Activated CD8-positive, alpha-beta memory T cell treated with anti-CD3 and anti-CD28 coated beads for 1 hour (primary cell): ENCODE data around the gene PSENEN.
"Not testable (repeated sequence)": the region's sequence is repeated elsewhere in the genome, so short reads cannot be mapped to it uniquely, and the experiment has no call there.

ENCODE experiments used
- DNase-seq, 2 donors: peaks; one replicate each; pipeline ENCODE4 v3.0.0-alpha.2; 2020; ENCODE audit warnings: low read depth in 1 of 2; ENCODE audit errors: extremely low read depth in 1 of 2

Gene PSENEN

DNA sequence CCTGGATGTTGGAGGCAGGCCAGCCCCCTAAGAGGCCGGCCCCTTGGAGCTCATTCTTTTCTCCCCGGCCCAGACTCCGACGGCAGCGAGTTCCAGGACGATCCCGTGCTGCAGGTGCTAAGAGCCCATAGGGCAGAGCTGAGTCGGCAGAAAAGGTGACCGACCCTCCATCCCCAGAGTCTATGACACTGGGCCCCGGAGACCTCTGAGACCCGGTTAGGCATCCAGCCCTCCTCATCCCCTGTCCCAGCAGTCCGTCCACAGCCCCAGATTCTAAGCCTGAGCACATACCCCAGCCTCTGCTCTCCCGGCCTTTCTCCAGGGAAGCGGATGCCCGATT, 22.6 kb downstream of the PSENEN start:
- no peak for DNase-seq

DNA sequence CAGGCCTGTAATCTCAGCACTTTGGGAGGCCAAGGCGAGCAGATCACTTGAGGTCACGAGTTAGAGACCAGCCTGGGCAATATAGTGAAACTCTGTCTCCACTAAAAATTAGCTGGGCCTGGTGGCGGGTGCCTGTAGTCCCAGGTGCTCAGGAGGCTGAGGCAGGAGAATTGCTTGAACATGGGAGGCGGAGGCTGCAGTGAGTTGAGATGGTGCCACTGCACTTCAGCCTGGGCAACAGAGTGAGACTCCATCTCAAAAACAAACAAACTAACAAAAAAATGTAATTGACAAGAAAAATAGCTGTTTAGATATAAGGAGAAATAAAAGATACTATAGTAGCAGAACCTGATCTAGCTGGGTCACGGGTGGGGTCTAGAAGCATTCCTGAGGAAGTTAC, 26.9 kb downstream of the PSENEN start:
- not testable (repeated sequence) for DNase-seq

DNA sequence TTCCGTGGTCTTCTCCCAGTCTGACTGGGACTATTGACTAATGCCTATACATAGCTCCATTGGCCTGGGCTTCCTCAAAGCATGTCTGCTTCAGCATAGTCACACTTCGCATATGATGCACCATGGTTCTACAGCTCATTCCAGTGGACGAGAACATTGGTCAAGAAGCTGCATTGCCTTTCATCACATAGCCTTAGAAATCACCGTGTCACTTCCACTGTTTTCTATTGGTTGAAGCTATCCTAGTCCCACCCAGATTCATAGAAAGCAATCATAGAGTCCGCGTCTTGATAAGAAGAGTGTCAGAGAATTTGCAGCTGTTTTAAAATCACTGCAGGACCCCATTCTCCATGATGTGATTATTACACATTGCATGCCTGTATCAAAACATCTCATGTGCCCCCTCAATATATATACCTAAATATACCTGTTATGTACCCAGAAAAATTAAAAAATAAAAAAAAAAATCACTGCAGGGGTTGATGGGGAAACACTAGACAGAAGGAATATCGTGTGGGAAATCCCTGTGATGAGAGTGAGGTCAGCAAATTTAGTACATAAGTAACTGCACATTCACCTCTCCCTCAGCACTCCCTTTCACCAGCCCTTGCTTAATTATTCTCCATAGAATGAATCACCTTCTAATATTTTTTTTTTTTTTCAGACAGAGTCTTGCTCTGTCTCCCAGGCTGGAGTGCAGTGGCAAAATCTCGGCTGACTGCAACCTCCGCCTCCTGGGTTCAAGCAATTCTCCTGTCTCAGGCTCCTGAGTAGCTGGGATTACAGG, 27.8 kb downstream of the PSENEN start:
- DNase-seq: no peak

DNA sequence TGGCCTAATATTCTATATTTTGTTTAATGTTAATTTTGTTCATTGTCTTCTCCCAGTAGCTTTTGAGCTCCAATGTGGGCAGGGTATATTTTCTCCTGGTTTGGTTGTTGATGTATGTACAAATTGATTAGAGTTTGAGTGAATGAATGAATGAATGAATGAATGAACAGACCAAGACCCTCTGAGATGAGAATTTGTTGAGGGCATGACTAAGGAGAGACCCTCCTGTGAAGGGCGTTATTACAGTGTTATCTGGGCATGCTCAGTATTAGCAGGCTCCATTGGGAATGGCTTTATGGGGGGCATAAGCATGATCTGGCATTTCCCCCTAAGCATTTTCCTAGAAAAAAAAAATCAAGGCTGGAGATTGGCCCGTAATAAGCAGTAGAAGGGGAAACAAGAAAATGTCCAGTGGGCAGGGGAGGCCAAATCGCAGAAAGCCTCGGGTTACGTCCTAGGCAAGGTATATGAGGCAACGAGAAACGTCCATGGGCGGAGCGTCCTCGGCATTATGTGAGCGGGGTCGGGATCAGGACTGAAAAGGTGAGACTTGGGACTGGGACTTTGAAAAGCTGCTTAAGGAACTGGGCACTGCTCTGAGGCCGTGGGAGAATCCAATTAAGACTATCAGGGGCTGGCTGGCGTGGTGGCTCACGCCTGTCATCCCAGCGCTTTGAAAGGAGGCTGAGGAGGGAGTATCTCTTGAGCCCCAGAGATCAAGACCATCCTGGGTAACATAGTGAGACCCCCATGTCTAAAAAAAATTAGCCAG, 29.0 kb downstream of the PSENEN start:
- DNase-seq: no peak

DNA sequence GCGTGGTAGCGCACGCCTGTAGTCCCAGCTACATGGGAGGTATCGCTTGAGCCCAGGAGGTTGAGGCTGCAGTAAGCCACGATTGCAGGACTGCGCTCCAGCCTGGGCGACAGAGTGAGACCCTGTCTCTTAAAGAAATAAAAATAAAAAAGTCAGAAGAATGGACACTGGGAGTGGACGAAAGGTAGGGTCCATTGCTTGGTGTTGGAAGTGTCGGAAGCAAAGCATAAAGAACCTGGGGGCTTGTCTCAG, 29.5 kb downstream of the PSENEN start:
- no peak for DNase-seq

DNA sequence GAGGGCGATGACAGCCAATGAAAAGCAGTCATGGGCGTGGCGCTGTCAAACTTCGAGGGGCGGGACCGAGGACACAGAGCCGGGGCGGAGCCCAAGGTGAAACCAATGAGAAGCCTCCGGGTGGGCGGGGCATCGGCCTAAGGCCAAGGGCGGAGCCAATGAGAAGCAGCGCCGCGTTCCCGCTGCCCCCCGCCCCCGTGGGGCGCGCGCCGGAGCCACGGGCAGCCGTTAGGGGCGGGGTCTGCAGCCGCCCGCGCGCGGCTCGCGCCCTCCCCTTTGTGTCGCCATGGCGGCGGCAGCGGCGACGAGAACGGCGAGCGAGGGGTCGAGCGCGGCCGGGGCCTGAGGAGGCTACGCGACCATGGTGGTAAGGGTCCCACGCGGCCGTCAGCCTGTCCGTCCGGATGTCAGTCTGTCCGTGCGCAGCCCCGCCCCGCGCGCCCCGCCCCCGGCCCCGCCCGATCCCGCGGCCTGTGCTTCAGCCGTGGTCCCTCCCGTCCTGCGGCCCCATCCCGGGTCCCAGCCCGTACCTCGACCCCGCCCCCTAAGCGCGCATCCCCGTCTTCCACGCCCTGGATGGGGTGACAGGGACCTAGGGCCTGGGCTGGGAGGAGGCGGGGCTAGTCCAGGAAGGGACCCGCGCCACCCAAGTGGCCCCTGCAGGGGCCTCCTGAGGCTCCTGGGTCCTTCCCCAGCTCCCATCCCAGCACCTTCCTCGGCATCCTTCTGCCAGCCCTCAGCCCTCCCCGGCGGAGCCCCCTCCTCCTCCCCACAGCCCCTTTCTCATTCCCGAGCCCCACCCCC, 30.0 kb downstream of the PSENEN start, which contains the start of gene ARHGAP33:
ARHGAP33 (plus strand) TSS at position 267 of the 804 bp plus-strand sequence; CDS start at position 362, 95 bp downstream.
- peak; percentile 98 to 99 for DNase-seq

DNA sequence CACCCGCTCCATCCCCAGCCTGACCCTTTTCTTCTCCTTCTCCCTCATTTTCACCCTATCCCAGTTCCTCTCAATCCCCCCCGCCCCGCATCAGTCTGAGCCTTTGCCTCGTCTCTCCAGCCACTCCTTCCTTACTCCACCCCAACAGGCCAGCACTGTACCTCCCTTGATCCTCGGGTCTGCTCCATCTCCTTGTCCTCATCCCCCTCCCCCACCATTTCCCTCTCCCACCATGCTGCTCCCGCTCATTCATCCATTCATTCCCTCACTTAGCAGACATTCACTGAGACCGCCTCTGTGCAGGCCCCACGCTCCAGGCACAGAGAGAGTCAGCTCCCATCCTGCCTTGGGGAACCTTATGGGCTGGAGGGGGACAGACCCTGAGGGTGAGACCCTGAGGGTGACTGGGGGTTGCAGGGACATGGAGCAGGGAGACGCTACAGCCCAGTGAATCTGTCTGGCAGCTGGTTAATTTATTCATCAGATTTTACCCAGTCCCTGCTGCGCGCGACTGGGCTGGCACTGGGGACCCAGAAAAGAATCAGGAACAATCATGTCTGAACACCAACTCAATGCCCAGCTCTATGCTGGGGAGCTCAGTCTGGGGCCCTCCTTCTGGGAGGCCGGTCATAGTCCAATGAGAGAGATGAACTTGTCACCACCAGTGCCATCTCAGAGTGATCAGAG, 30.8 kb downstream of the PSENEN start:
- DNase-seq: no peak

DNA sequence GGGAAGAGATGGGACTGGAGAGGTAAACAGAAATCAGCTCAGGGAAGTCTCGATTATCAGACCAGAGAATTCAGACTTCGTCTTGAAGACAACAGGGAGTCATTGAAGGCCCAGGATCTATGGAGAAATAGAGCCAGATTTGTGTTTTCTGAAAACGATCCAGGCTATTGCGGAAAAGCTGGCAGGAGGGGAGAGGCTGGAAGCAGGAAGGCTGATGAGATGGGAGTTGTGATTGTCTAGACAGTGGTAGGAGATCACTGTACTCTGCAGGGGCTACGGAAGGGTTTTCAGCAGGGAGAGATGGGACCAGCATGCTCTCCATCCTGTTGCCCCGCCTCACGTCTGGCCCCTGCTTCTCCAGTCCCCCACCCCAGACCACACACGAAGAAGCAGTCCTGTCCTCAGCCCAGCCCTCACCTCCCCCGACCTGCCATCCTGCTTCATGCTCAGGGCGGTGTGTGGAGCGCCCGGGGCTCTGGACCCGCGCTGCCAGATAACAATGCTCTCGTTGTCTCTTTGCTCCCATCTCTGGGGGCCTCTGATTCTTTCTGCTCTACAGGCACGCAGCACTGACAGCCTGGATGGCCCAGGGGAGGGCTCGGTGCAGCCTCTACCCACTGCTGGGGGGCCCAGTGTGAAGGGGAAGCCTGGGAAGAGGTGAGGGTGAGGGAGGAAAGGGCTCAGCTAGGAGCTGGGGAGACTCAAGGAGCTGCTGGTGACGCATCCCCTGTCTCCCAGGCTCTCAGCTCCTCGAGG, 31.8 kb downstream of the PSENEN start:
- DNase-seq: no peak

DNA sequence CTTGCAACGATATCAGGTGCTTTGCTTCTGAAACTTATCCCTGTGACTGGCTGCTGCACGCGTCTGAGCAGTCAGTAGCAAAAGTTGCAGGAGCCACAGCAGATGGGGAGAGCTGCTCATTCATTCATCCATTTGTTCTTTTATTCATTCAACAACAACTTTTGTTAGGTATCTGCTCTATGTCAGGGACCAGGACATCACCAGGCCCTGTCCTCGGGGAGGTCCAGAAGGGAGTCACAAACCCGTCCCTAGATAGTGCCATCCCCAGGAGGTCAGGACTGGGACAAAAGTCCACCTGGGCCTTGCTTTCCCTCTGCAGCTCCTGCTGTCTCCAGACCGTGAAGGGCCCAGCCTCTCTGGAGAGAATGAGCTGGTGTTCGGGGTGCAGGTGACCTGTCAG, 32.5 kb downstream of the PSENEN start:
- no peak for DNase-seq

DNA sequence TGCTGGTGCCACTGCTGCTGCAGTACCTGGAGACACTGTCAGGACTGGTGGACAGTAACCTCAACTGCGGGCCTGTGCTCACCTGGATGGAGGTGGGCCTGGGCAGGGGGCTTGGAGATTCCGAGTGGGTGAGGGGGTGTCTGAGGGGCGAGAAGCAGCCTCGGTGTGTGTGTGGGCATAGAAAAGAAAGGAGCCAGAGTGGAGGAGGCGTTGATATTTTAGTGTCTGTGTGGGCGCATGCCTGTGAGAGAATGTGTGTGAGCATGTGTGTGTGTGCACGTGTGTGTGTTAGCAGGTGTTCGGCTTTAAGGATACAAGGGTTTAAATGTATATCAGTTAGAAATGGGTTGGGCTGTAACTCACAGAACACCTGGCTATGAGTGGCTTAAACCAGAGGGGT, 33.6 kb downstream of the PSENEN start:
- no peak for DNase-seq

DNA sequence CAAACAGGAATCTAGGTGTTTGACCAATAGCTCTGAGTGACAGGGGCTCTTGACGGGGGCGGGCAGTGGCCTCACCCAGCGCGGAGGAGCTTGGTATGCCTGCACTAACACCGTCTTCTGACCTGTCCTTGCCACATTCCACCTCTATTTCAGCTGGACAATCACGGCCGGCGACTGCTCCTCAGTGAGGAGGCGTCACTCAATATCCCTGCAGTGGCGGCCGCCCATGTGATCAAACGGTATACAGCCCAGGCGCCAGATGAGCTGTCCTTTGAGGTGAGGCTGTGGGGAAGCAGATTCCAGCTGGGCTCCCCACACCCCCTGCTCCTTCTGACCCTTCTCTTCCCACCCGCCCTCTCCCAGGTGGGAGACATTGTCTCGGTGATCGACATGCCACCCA, 34.6 kb downstream of the PSENEN start:
- DNase-seq: no peak

DNA sequence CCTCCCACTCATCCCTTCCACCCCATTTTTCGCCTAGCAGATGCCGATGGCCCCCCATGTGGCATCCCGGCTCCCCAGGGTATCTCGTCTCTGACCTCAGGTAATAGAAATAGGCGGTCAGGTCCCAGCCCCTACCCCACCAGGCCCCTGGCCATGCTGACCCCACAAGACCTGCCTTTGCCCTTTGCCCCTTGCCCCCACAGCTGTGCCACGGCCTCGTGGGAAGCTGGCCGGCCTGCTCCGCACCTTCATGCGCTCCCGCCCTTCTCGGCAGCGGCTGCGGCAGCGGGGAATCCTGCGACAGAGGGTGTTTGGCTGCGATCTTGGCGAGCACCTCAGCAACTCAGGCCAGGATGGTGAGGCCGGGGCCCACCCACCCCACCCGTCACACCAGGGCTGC, 35.3 kb downstream of the PSENEN start:
- no peak for DNase-seq

DNA sequence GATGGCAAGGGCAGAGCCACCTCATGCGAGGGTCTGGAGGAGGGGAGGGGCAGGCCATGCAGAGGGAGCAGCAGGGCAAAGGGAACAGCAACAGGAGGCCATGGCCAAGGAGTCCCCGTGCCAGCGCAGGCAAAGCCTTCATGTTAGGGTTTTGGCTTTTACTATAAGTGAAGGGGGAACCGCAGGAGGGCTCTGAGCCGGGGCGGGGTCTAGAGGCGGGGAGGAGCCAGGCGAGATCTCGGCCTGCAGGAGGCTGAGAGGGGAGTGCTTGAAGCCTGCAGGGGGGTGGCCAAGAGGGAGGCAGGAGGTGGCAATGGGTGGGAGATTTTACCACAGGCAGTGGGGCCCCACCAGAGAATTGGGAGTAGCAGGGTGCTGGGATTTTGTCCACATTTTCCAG, 36.2 kb downstream of the PSENEN start:
- no peak for DNase-seq

DNA sequence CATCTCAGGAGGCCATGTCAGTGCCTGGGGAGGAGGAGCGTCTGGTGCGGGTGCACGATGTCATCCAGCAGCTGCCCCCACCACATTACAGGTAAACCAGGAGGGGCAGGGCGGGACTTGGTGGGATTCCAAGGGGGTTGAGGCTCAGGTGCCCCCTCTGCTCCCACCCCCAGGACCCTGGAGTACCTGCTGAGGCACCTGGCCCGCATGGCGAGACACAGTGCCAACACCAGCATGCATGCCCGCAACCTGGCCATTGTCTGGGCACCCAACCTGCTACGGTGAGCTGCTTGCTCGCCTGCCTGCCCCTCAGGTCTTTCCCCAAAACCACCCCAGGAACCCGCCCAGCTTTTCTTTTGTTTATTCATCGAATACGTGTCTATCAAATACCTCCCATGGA, 37.1 kb downstream of the PSENEN start:
- no peak for DNase-seq

DNA sequence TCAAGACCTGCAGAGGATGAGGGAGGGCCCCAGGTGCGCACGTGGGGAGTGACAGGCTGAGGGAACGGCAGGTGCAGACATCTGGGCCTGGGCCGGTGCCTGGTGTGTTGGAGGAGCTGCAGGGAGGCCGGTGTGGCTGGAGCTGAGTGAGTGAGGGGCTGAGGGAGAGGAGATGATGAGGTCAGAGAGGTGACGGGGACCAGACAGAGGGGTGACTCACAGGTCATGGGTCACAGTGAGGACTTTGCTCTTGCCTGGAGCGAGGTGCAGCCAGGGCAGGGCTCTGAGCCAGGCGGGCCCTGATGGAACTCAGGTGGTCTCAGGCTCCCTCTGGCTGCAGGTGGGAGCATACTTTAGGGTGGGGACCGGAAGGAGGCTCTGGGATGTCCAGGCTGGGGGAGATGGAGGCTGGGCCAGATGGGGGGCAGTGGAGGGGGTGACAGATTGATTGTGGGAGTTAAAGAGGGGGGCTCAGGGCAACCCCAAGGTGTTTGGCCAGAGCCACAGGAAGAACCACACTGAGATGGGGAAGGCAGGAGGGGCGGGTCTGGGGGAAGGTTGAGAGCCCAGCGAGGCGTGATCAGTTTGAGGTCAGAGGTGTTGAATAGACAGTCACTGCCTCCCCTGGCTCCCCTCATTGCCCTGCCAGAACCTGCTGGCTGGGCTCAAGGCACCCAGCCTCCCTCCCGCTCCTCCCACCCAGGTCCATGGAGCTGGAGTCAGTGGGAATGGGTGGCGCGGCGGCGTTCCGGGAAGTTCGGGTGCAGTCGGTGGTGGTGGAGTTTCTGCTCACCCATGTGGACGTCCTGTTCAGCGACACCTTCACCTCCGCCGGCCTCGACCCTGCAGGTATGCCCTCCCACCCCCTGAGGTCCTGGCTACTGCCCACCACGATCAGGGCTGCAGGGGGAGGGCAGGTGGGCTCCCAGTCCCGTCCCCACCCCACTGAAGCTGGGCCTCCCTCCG, 38.3 kb downstream of the PSENEN start:
- no peak for DNase-seq

DNA sequence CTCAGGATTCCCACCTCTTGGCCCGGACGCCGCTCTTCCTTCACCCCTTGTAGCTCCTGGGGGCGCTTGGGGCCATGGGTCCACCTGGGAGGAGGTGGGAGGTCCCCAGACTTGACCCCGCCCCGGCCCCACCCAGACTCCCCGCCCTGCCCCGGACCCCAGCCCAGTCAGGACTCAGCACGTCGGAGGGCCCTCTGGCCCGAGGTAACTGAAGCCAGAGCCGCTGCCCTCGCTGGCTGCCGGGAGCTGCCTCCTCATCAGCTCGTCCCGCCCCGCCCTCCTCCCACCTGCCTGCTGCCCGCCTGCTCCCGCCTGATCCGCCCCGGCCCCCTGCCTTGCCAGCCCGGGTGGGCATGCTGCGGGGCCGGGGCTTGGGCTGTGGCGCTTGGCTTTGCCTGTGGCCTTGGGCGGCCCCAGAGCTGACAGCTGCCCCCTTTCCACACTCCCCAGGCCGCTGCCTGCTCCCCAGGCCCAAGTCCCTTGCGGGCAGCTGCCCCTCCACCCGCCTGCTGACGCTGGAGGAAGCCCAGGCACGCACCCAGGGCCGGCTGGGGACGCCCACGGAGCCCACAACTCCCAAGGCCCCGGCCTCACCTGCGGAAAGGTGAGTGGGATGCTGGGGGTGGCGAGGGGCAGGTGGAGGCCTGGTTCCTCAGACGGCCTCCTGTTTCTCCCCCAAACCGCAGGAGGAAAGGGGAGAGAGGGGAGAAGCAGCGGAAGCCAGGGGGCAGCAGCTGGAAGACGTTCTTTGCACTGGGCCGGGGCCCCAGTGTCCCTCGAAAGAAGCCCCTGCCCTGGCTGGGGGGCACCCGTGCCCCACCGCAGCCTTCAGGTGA, 39.3 kb downstream of the PSENEN start:
- no peak for DNase-seq

DNA sequence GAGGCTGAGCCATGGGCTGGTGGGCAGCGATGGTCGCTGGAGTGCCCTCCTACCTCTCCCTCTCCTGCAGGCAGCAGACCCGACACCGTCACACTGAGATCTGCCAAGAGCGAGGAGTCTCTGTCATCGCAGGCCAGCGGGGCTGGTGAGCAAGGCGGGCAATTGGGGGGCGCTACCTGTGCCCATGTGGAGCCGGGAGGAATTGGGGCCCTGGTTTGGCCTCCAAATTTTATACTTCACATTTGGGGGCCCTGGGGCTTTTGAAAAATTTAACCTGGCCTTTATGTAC, 39.8 kb downstream of the PSENEN start:
- DNase-seq: no peak

DNA sequence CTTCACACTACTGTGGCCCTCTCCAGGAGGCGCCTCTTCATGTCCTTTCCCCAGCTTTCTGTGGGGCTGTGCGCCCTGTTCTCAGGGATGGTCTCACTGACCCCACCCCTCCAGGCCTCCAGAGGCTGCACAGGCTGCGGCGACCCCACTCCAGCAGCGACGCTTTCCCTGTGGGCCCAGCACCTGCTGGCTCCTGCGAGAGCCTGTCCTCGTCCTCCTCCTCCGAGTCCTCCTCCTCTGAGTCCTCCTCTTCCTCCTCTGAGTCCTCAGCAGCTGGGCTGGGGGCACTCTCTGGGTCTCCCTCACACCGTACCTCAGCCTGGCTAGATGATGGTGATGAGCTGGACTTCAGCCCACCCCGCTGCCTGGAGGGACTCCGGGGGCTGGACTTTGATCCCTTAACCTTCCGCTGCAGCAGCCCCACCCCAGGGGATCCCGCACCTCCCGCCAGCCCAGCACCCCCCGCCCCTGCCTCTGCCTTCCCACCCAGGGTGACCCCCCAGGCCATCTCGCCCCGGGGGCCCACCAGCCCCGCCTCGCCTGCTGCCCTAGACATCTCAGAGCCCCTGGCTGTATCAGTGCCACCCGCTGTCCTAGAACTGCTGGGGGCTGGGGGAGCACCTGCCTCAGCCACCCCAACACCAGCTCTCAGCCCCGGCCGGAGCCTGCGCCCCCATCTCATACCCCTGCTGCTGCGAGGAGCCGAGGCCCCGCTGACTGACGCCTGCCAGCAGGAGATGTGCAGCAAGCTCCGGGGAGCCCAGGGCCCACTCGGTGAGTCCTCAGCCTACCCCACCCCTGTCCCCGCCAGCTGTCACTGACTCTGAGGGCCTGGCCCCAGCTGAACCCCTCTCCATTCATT, 41.1 kb downstream of the PSENEN start:
- no peak for DNase-seq
